Liver (tissue), 9 donors: ENCODE results near the gene PGD. TPM values are rescaled to one million over a fixed set of nuclear protein-coding genes. Genes with fewer than 3 reads are reported as not detected.

ENCODE experiments used
- DNase-seq: peaks from one replicate; pipeline ENCODE4 v3.0.0-alpha.2; 2017; ENCODE audit warnings: low spot score
- H3K27ac ChIP-seq, 2 donors: one replicate each; pipeline ENCODE4 v1.7.0; 2013; ENCODE audit warnings: inconsistent platforms in 2 of 2, low read length in 2 of 2, control low read depth in 1 of 2, low read depth in 1 of 2, mild to moderate bottlenecking in 1 of 2
- H3K27me3 ChIP-seq, 4 donors: one replicate each; pipeline versions ENCODE4 v1.6.1 to v1.7.0; 2013; ENCODE audit warnings: low read length in 3 of 4, inconsistent platforms in 1 of 4, mild to moderate bottlenecking in 1 of 4, moderate library complexity in 1 of 4; ENCODE audit not compliant: control insufficient read depth in 4 of 4, insufficient read depth in 4 of 4
- H3K36me3 ChIP-seq, 4 donors: one replicate each; pipeline versions ENCODE4 v1.6.1 to v1.7.0; 2013; ENCODE audit warnings: low read length in 3 of 4, mild to moderate bottlenecking in 3 of 4, low read depth in 1 of 4, moderate library complexity in 1 of 4; ENCODE audit not compliant: control insufficient read depth in 4 of 4, insufficient read depth in 3 of 4
- H3K4me1 ChIP-seq, 4 donors: one replicate each; pipeline versions ENCODE4 v1.6.1 to v1.7.0; 2013; ENCODE audit warnings: low read length in 3 of 4, mild to moderate bottlenecking in 3 of 4, moderate library complexity in 1 of 4; ENCODE audit not compliant: control insufficient read depth in 4 of 4, insufficient read depth in 4 of 4
- H3K4me3 ChIP-seq, 3 donors: one replicate each; pipeline versions ENCODE4 v1.6.1 to v1.7.0; 2013; ENCODE audit warnings: low read length in 3 of 3, control low read depth in 1 of 3, low read depth in 1 of 3, mild to moderate bottlenecking in 1 of 3
- H3K9ac ChIP-seq, 2 donors: one replicate each; pipeline ENCODE4 v1.7.0; 2013; ENCODE audit warnings: low read length in 2 of 2, mild to moderate bottlenecking in 2 of 2, moderate library complexity in 2 of 2, control low read depth in 1 of 2, low read depth in 1 of 2
- H3K9me3 ChIP-seq, 4 donors: one replicate each; pipeline versions ENCODE4 v1.6.1 to v1.7.0; 2013; ENCODE audit warnings: low read length in 3 of 4; ENCODE audit not compliant: control insufficient read depth in 4 of 4
- CTCF ChIP-seq: fragments of 150-350 bp; IDR thresholded peaks from 2 replicates; pipeline ENCODE4 v1.5.1; 2017; ENCODE audit warnings: improper control_type of control experiment, low read depth, low read length; ENCODE audit not compliant: missing input control
- EGR1 ChIP-seq, 2 donors: IDR thresholded peaks; 2 replicates each; pipeline ENCODE4 v1.6.1; 2016 to 2018; ENCODE audit warnings: antibody characterized with exemption in 2 of 2, low read depth in 2 of 2
- FOXA1 ChIP-seq: IDR thresholded peaks from 2 replicates; pipeline ENCODE4 v1.6.1; 2016; ENCODE audit warnings: antibody characterized with exemption
- FOXA2 ChIP-seq: IDR thresholded peaks from 2 replicates; pipeline ENCODE4 v1.6.1; 2016; ENCODE audit warnings: antibody characterized with exemption
- GABPA ChIP-seq, 2 donors: IDR thresholded peaks in 1 of 2; conservative IDR thresholded peaks in 1 of 2; 2 replicates each; pipeline ENCODE4 v1.6.1; 2016; ENCODE audit warnings: antibody characterized with exemption in 2 of 2, mild to moderate bottlenecking in 1 of 2, moderate library complexity in 1 of 2
- JUND ChIP-seq, 2 donors: IDR thresholded peaks; 2 replicates each; pipeline ENCODE4 v1.6.1; 2016; ENCODE audit warnings: antibody characterized with exemption in 2 of 2
- RAD21 ChIP-seq, 2 donors: IDR thresholded peaks; 2 replicates each; pipeline ENCODE4 v1.6.1; 2016; ENCODE audit warnings: antibody characterized with exemption in 2 of 2, mild to moderate bottlenecking in 2 of 2
- REST ChIP-seq: IDR thresholded peaks from 2 replicates; pipeline ENCODE4 v1.6.1; 2016; ENCODE audit warnings: antibody characterized with exemption, mild to moderate bottlenecking
- WGBS: extraction: QIAGEN DNeasy Blood & Tissue Kit; methylation state at CpG from one replicate; pipeline ENCODE4 v1.1.7; 2013; 5-methylcytosine and 5-hydroxymethylcytosine counted together
- polyA plus RNA-seq, 2 donors: library from polyadenylated mRNA; stranded (reverse) in 1 of 2; unstranded in 1 of 2; fragments of 200-250 nt in 1 of 2; fragments of >200 nt in 1 of 2; fragmentation: Nextera tagmentation in 1 of 2; extraction: Ambion mirVana in 1 of 2; gene quantifications; one replicate each; pipeline versions ENCODE4 v1.2.1 to v1.2.3, GENCODE V29; 2013 to 2015
- total RNA-seq, 2 donors: library from RNA; depleted of rRNA; stranded (reverse); fragments of >200 nt; gene quantifications; one replicate each; pipeline ENCODE4 v1.2.3, GENCODE V29; 2014
- TF ChIP-seq, protein P1 (sequence below): IDR thresholded peaks from 2 replicates; pipeline ENCODE4 v1.6.1; 2016; ENCODE audit warnings: antibody characterized with exemption
- donor health status: healthy.
- donor health status: healthy.
- donor health status: healthy.
- donor health status: healthy.
- donor health status: healthy.

Gene PGD
- total and polyA plus RNA-seq, 4 donors = 45.9 to 112 (median 70.7) TPM

DNA sequence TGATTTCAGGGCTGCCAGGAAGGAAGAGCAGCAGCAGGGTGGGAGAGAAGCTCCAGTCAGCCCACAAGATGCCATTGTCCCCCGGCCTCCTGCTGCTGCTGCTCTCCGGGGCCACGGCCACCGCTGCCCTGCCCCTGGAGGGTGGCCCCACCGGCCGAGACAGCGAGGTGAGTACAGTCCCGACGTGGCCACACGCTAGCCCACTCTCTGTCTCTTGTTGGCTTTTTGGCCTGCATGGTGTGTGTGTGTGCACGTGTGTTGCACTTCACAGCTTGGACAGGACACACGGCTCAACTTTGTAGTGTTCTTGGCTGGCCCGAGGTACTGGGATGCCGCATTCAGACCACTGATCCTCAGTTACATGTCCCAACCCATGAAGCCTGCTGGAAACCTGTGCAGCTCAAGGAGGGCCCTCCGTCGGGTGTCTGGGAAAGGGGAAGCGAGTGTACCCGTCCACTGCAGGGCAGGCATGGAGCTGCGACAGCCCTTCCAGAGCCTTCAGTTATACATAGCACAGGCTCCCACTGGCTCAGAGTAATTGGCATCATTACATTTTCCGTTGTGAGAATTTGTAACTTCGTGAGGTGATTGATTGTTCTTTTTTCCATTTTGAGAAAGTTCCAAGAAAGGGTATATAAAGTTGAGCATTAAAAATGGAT lies 51.4 kb downstream of the PGD start:
- Histone ChIP-seq H3K36me3 (peaks cover 0 to 1% (median 0%) of the 10 kb centered on the region in 4 donors), H3K9me3 (no peaks in the 10 kb centered on the region), H3K4me3 (no peak overlapping the region), H3K27ac (no peak overlapping the region), H3K9ac (no peak overlapping the region), H3K4me1 (no peaks in the 10 kb centered on the region), H3K27me3 (no peaks in the 10 kb centered on the region)
- 89% methylated on average over 21 of the region's 21 CpGs for WGBS
- DNase-seq = no peak
- TF ChIP-seq FOXA2 (no peak), CTCF (no peak)

DNA sequence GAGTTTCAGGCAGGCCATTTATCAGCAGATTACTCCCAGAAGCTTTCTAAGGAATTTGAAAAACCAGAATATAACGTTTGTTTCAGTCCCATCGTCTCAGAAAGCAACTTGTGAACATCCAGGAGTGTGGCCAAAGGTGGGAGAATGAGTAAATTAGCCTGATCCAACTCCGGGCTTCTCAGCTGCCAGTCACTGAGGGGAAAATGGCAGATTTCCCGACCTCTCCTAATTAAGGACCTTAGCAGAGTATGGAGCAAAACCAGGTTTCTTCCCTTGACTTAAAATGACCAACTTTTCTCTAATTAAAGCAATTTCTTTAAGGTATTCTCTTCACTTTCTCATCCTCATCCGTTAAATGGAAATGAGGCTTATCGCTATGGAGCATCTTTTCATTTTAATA lies 52.0 kb downstream of the PGD start:
- no peaks in the 10 kb centered on the region for H3K4me1 ChIP-seq
- H3K9ac ChIP-seq = no peak overlapping the region
- TF ChIP-seq REST (no peak), RAD21 (IDR thresholded peaks at IDR 0.05) (no peak), GABPA (IDR thresholded peaks at IDR 0.05 in 1 of 2, conservative IDR thresholded peaks at IDR 0.05 in 1 of 2) (no peak), JUND (IDR thresholded peaks at IDR 0.05) (no peak), EGR1 (IDR thresholded peaks at IDR 0.05; ENCODE audit: low read depth in 2 of 2) (no peak)
- TF ChIP-seq, protein P1, sequence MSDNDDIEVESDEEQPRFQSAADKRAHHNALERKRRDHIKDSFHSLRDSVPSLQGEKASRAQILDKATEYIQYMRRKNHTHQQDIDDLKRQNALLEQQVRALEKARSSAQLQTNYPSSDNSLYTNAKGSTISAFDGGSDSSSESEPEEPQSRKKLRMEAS = no peak
- H3K4me3 ChIP-seq = no peak overlapping the region
- H3K27me3 ChIP-seq = no peaks in the 10 kb centered on the region
- H3K36me3 ChIP-seq = peaks cover 0 to 1% (median 0%) of the 10 kb centered on the region in 4 donors
- WGBS = 55% methylated on average over 6 of the region's 6 CpGs
- no peaks in the 10 kb centered on the region for H3K9me3 ChIP-seq
- no peak overlapping the region for H3K27ac ChIP-seq
- DNase-seq = no peak

GRCh38 chr1:10451287-10451686 lies 52.4 kb downstream of the PGD start:
- TF ChIP-seq FOXA1 (no peak), CTCF (no peak), JUND (IDR thresholded peaks at IDR 0.05) (no peak), GABPA (IDR thresholded peaks at IDR 0.05 in 1 of 2, conservative IDR thresholded peaks at IDR 0.05 in 1 of 2) (no peak), RAD21 (IDR thresholded peaks at IDR 0.05) (no peak)
- H3K27me3 ChIP-seq = no peaks in the 10 kb centered on the region
- no peak overlapping the region for H3K9ac ChIP-seq
- H3K36me3 ChIP-seq = peaks cover 0 to 1% (median 0%) of the 10 kb centered on the region in 4 donors
- H3K9me3 ChIP-seq = no peaks in the 10 kb centered on the region
- 29% methylated on average over 10 of the region's 10 CpGs for WGBS
- H3K4me1 ChIP-seq = no peaks in the 10 kb centered on the region
- H3K4me3 ChIP-seq = no peak overlapping the region
- no peak overlapping the region for H3K27ac ChIP-seq
- no peak for DNase-seq
